Esophagus squamous epithelium (tissue), 4 donors: Measurements from ENCODE around the gene DDAH1.

Experiments used
- POLR2A ChIP-seq, 4 donors: fragments of 450-650 bp; IDR thresholded peaks; one replicate each; pipeline ENCODE4 v1.6.1; 2017; ENCODE audit warnings: antibody characterized with exemption in 4 of 4, mild to moderate bottlenecking in 4 of 4, moderate library complexity in 3 of 4
- TF ChIP-seq, protein P1 (sequence below), 6 experiments: fragments of 450-650 bp in 4 of 6; fragments of 200-600 bp in 2 of 6; sonication (generic) in 2 of 6; IDR thresholded peaks; one replicate each; pipeline ENCODE4 v1.5.1; 2016 to 2019; ENCODE audit warnings: antibody characterized with exemption in 6 of 6, mild to moderate bottlenecking in 4 of 6, moderate library complexity in 4 of 6

DNA sequence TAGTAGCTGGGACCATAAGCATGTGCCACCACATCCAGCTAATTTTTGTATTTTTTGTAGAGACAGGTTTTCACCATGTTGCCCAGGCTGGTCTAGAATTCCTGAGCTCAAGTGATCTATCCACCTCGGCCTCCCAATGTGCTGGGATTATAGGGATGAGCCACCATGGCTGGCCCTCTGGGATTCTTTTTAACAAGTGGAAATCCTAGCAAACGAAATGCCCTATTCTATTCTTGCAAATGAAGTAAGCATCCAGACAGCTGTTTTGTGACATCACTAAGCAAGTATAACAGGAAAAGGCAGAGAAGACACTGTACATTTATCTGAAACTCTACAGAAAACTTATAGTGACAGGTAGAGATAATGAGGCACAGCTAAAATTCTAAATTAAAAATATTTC is 86.4 kb downstream of the DDAH1 start:
- TF ChIP-seq, protein P1, sequence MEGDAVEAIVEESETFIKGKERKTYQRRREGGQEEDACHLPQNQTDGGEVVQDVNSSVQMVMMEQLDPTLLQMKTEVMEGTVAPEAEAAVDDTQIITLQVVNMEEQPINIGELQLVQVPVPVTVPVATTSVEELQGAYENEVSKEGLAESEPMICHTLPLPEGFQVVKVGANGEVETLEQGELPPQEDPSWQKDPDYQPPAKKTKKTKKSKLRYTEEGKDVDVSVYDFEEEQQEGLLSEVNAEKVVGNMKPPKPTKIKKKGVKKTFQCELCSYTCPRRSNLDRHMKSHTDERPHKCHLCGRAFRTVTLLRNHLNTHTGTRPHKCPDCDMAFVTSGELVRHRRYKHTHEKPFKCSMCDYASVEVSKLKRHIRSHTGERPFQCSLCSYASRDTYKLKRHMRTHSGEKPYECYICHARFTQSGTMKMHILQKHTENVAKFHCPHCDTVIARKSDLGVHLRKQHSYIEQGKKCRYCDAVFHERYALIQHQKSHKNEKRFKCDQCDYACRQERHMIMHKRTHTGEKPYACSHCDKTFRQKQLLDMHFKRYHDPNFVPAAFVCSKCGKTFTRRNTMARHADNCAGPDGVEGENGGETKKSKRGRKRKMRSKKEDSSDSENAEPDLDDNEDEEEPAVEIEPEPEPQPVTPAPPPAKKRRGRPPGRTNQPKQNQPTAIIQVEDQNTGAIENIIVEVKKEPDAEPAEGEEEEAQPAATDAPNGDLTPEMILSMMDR (IDR thresholded peaks at IDR 0.05): no peak
- no peak for TF ChIP-seq POLR2A (IDR thresholded peaks at IDR 0.05)
